Erythroblast (primary cell): ENCODE data around the gene SIRPB2.

ENCODE experiments used
- DNase-seq, 2 experiments: peaks; one replicate each; lab custom pipeline; 2025; lab: John Stamatoyannopoulos, UW
- GATA1 ChIP-seq: IDR thresholded peaks from 2 replicates; pipeline ENCODE4 v1.6.1; 2011; ENCODE audit warnings: low read depth, mild to moderate bottlenecking, control low read depth, low read length, moderate library complexity
- POLR2A ChIP-seq: IDR thresholded peaks from 2 replicates; pipeline ENCODE4 v1.6.1; 2011; ENCODE audit warnings: mild to moderate bottlenecking, low read length

SIRPB2 gene

GRCh38 chr20:1431158-1431557 is 60.1 kb downstream of the SIRPB2 start:
- no peak for TF ChIP-seq GATA1
- no peak for TF ChIP-seq POLR2A
- DNase-seq: no peak

- no peak for TF ChIP-seq GATA1
- TF ChIP-seq POLR2A: no peak
- DNase-seq: no peak
These were observed 61.2 kb downstream of the SIRPB2 start for GRCh38 chr20:1430004-1430451.

- no peak for TF ChIP-seq POLR2A
- TF ChIP-seq GATA1: no peak
- DNase-seq: no peak
These were observed 62.0 kb downstream of the SIRPB2 start for GRCh38 chr20:1429143-1429728.

- no peak for DNase-seq
These were observed 63.7 kb downstream of the SIRPB2 start for GRCh38 chr20:1427457-1428054.

GRCh38 chr20:1426231-1426849 is 64.9 kb downstream of the SIRPB2 start:
- no peak for DNase-seq
- TF ChIP-seq POLR2A: no peak

More at GRCh38 chr20:1427457-1428054, 63.7 kb downstream of the SIRPB2 start:
- no peak for TF ChIP-seq GATA1
- TF ChIP-seq POLR2A: no peak
